Karpas-422 (cell line): ENCODE measurements around the gene SEH1L. TPM values are rescaled to one million over a fixed set of nuclear protein-coding genes. Genes with fewer than 3 reads are reported as not detected.
"Not testable (repeated sequence)": the region's sequence is repeated elsewhere in the genome, so short reads cannot be mapped to it uniquely, and the experiment has no call there.

ENCODE experiments used
- DNase-seq: peaks from one replicate; pipeline ENCODE4 v3.0.0-alpha.2; 2015
- H2AFZ ChIP-seq: fragments of 200-600 bp; sonication (generic); 2 replicates; pipeline ENCODE4 v1.6.1; 2014; ENCODE audit warnings: antibody characterized with exemption, low read length, mixed read lengths
- H3K27ac ChIP-seq: fragments of 200-600 bp; sonication (generic); 2 replicates; pipeline ENCODE4 v1.5.1; 2014; ENCODE audit warnings: mild to moderate bottlenecking, low read length, moderate library complexity
- H3K27me3 ChIP-seq: fragments of 200-600 bp; sonication (generic); 2 replicates; pipeline ENCODE4 v1.6.1; 2014; ENCODE audit warnings: low read length, mixed read lengths
- H3K36me3 ChIP-seq: fragments of 200-600 bp; sonication (generic); 2 replicates; pipeline ENCODE4 v1.6.1; 2014; ENCODE audit warnings: low read length, mixed read lengths; ENCODE audit not compliant: insufficient read depth
- H3K4me1 ChIP-seq: fragments of 200-600 bp; sonication (generic); 2 replicates; pipeline ENCODE4 v1.6.1; 2014; ENCODE audit warnings: mild to moderate bottlenecking, low read length, mixed read lengths
- H3K4me2 ChIP-seq: fragments of 200-600 bp; sonication (generic); 2 replicates; pipeline ENCODE4 v1.6.1; 2014; ENCODE audit warnings: low read length, low read depth, mild to moderate bottlenecking; ENCODE audit not compliant: poor library complexity, severe bottlenecking
- H3K4me3 ChIP-seq: fragments of 200-600 bp; sonication (generic); 2 replicates; pipeline ENCODE4 v1.5.1; 2014; ENCODE audit warnings: mild to moderate bottlenecking, antibody characterized with exemption, low read length, mixed read lengths
- H3K79me2 ChIP-seq: fragments of 200-600 bp; sonication (generic); 2 replicates; pipeline ENCODE4 v1.6.1; 2014; ENCODE audit warnings: mild to moderate bottlenecking, low read length, mixed read lengths
- H3K9ac ChIP-seq: fragments of 200-600 bp; sonication (generic); 2 replicates; pipeline ENCODE4 v1.6.0; 2014; ENCODE audit warnings: low read length
- H3K9me2 ChIP-seq: fragments of 200-600 bp; sonication (generic), shearing (Covaris generic); replicated peaks from 2 replicates; pipeline ENCODE4 v1.6.0; 2014; ENCODE audit warnings: mild to moderate bottlenecking, low read length, moderate library complexity; ENCODE audit not compliant: insufficient read depth
- H3K9me3 ChIP-seq: fragments of 300-700, 200-600 bp; sonication (generic); 2 replicates; pipeline ENCODE4 v1.6.1; 2014; ENCODE audit warnings: low read length, mixed read lengths
- H4K20me1 ChIP-seq: fragments of 200-600 bp; sonication (generic); 2 replicates; pipeline ENCODE4 v1.6.1; 2014; ENCODE audit warnings: mild to moderate bottlenecking, antibody characterized with exemption, low read length, low read depth; ENCODE audit not compliant: insufficient read depth
- total RNA-seq: library from RNA; depleted of rRNA; stranded (reverse); fragments of >200 nt; shearing (Covaris generic); gene quantifications from 2 replicates; pipeline ENCODE4 v1.2.3, GENCODE V29; 2014; ENCODE audit warnings: low replicate concordance

The SEH1L gene
- total RNA-seq, 1 experiment from 2014 or later, result 64.4 TPM

DNA sequence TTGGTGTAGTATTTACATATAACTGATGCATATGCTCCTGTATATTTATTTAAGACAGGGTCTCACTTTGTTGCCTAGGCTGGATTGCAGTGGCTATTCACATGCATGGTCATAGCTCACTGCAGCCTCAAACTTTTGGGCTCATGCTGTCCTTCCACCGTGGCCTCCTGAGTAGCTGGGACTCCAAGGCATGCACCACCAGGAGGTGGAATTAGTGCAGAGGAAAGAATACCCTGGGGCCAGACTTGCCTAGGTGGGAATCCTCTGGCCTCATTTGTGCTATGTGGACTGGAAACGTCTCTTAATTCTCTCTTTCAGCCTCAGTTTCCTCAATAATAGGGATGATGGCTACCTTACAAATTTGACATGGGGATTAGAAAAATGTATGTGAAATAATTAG lies 45.6 kb downstream of the SEH1L start:
- no peak overlapping the region for H2AFZ ChIP-seq
- no peak for DNase-seq
- peak overlapping the region; percentile 87 for H3K4me2 ChIP-seq
- no peaks in the 10 kb centered on the region for H3K9me2 ChIP-seq
- H3K4me3 ChIP-seq, result peak overlapping the region; percentile 90
- no peak overlapping the region for H3K27ac ChIP-seq
- H3K9ac ChIP-seq, result peak overlapping the region; percentile 93; the same call in 1 of the 2 replicates
- H3K9me3 ChIP-seq, result no peaks in the 10 kb centered on the region
- H3K36me3 ChIP-seq, result peaks cover 6% of the 10 kb centered on the region
- peaks cover 52% of the 10 kb centered on the region for H3K4me1 ChIP-seq
- no peaks in the 10 kb centered on the region for H3K27me3 ChIP-seq
- peaks cover 5% of the 10 kb centered on the region; the same call in 1 of the 2 replicates for H4K20me1 ChIP-seq
- peaks cover 69% of the 10 kb centered on the region for H3K79me2 ChIP-seq

DNA sequence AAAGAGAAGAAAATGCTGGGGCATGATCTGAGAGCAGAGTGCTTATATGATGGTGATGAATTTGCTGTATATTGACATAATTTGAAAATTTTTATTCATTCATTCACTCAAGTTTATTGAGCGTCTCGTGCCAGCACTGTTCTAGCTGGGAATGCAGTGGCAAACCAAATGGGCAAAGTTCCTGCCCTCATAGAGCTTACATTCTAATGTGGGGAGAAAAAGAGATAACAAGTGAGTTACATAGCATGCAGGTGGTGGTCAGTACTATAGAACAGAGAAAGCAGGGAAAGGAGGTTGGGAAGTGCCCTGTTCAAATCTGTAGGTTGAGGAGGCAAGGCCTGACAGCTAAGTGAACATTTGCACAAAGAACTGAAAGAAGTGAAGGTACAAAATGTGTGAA lies 47.6 kb downstream of the SEH1L start:
- H4K20me1 ChIP-seq, result peaks cover 5% of the 10 kb centered on the region; the same call in 1 of the 2 replicates
- H3K9ac ChIP-seq, result no peak overlapping the region
- no peaks in the 10 kb centered on the region for H3K9me2 ChIP-seq
- peak overlapping the region; percentile 2 for H3K4me2 ChIP-seq
- H3K79me2 ChIP-seq, result peaks cover 86% of the 10 kb centered on the region
- H3K4me1 ChIP-seq, result peaks cover 44% of the 10 kb centered on the region
- H3K27me3 ChIP-seq, result no peaks in the 10 kb centered on the region
- no peak overlapping the region for H2AFZ ChIP-seq
- H3K27ac ChIP-seq, result no peak overlapping the region
- peaks cover 13% of the 10 kb centered on the region for H3K36me3 ChIP-seq
- H3K4me3 ChIP-seq, result no peak overlapping the region
- no peaks in the 10 kb centered on the region for H3K9me3 ChIP-seq
- no peak for DNase-seq

DNA sequence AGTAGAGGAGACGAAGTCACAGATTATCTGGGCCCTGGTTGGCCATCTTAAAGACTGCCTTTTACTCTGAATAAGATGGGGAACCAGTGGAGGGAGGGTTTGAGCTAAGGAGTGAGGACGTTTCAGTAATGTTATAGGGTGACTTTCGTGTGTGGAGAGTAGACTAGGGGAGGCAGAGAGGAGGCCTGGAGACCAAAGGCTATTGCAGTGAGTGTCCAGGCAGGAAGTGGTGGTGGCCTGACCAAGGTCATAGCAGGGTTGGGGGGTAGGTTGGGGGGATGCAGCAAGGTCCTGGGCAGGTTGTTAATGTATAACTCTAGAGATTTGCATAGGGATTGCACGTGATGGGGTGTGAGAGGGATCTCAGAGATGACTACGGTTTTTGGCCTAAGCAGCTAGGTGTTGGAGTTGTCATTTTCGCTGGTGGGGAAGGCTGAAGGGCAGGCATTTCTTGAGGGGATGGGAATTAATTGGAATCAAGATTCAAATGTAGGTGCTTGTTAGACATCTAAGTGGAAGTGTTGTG lies 48.2 kb downstream of the SEH1L start:
- Histone ChIP-seq H3K4me3 (no peak overlapping the region), H3K79me2 (peaks cover 91% of the 10 kb centered on the region), H3K27ac (peak overlapping the region; percentile 8; the same call in 1 of the 2 replicates), H3K4me2 (peak overlapping the region; percentile 2), H3K9me2 (no peaks in the 10 kb centered on the region), H3K9me3 (no peaks in the 10 kb centered on the region), H4K20me1 (peaks cover 5% of the 10 kb centered on the region; the same call in 1 of the 2 replicates), H3K9ac (peak overlapping the region; percentile 11; the same call in 1 of the 2 replicates), H3K27me3 (no peaks in the 10 kb centered on the region), H2AFZ (no peak overlapping the region), H3K36me3 (peaks cover 13% of the 10 kb centered on the region), H3K4me1 (peaks cover 42% of the 10 kb centered on the region)
- DNase-seq, result no peak

DNA sequence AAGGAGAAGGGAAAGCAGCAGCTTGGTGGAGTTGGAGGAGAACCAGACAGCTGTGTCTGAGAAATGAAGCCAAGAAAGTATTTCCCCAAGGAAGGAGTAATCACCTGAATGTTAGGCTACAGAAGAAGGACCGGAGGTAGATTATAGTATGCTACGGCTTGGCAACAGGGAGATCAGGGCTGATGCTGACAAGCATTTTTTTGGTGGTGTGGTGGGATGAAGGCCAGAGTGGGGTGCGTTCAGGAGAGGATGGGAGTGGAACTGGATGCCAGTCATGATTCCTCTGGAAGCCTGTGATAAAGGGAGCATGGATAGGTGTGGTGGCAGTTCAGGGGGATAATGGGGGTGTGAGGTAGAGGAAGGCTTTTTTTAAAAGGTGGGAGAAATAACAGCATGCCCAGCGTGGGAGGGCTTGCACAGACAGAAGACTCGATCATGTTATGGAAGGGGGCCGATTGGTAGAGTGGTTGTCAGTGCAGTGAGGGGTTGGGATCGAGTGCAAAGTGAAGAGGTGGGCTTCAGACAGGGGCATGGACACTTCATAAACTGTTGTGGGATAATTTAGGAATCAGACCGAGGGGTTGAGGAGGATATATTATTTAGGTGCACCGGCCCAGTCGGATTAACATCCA lies 49.0 kb downstream of the SEH1L start:
- H4K20me1 ChIP-seq, result peaks cover 5% of the 10 kb centered on the region; the same call in 1 of the 2 replicates
- no peaks in the 10 kb centered on the region for H3K9me3 ChIP-seq
- H3K36me3 ChIP-seq, result peaks cover 16% of the 10 kb centered on the region
- peaks cover 42% of the 10 kb centered on the region for H3K4me1 ChIP-seq
- no peaks in the 10 kb centered on the region for H3K9me2 ChIP-seq
- no peak for DNase-seq
- H3K4me3 ChIP-seq, result no peak overlapping the region
- no peak overlapping the region for H3K4me2 ChIP-seq
- peaks cover 93% of the 10 kb centered on the region for H3K79me2 ChIP-seq
- peak overlapping the region; percentile 8; the same call in 1 of the 2 replicates for H3K27ac ChIP-seq
- no peak overlapping the region for H2AFZ ChIP-seq
- no peaks in the 10 kb centered on the region for H3K27me3 ChIP-seq
- peak overlapping the region; percentile 11; the same call in 1 of the 2 replicates for H3K9ac ChIP-seq

DNA sequence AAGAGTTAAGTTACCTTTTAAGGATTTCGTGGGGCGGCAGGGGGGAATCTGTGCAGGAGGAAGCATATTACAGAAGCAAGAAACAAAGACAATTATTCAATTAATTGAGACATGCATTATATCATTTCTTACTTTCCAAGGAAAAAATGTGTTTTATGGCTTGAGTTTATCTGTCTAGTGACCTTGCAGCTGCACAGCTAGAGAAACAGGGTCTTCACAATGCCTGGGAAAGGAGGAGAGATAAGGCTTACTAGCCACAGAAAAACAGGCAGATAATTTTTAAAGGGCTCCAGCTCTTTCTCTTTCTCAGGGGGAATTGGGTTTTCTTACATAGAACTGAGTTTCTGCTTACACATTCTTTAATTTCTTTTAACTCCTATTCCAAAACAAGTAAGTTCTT lies 49.5 kb downstream of the SEH1L start:
- peaks cover 16% of the 10 kb centered on the region for H3K36me3 ChIP-seq
- H3K4me2 ChIP-seq, H2AFZ ChIP-seq, H3K27me3 ChIP-seq, H4K20me1 ChIP-seq, H3K9ac ChIP-seq, H3K9me3 ChIP-seq, H3K9me2 ChIP-seq, H3K4me3 ChIP-seq, H3K27ac ChIP-seq, DNase-seq: not testable (repeated sequence)
- peaks cover 41% of the 10 kb centered on the region for H3K4me1 ChIP-seq
- H3K79me2 ChIP-seq, result peaks cover 89% of the 10 kb centered on the region

DNA sequence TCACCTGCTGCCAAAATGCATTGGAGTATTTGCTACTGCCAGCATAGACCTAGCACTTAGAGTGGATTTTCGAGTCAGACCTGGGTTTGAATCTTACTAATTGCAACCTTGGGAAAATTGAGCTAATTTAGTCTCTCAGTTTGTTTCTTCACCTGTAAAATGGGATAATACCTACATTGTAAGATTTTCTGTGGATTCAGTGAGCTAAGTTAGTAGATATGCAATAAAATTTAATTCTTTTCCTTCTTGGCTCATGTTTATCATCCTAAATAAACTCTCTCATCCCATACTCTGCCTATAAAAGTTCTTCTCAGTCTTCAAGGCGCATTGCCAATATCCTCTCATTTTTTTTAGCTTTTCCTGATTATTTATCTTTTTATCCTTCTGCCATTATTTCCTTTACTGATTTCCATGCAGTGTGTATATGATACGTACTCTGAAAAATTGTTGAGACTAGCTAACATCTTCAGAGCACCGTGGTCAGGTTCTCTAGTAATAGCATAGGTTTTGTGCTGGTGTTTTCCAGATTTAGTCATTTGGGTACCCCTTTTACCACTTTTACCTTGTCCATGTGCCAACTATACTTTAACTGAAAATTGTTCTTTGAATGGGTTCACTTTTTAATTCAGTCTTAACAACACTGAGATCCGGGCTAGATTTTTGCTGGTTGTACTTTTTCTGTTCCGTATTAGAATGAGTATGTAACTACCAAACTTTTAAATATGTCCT lies 50.7 kb downstream of the SEH1L start:
- H2AFZ ChIP-seq, result no peak overlapping the region
- H3K9me3 ChIP-seq, result no peaks in the 10 kb centered on the region
- no peaks in the 10 kb centered on the region for H3K9me2 ChIP-seq
- peaks cover 84% of the 10 kb centered on the region for H3K79me2 ChIP-seq
- peaks cover 30% of the 10 kb centered on the region for H3K4me1 ChIP-seq
- H3K4me3 ChIP-seq, result no peak overlapping the region
- no peaks in the 10 kb centered on the region for H3K27me3 ChIP-seq
- no peak overlapping the region for H3K9ac ChIP-seq
- no peaks in the 10 kb centered on the region for H4K20me1 ChIP-seq
- H3K4me2 ChIP-seq, result no peak overlapping the region
- DNase-seq, result no peak
- no peak overlapping the region for H3K27ac ChIP-seq
- peaks cover 14% of the 10 kb centered on the region for H3K36me3 ChIP-seq

DNA sequence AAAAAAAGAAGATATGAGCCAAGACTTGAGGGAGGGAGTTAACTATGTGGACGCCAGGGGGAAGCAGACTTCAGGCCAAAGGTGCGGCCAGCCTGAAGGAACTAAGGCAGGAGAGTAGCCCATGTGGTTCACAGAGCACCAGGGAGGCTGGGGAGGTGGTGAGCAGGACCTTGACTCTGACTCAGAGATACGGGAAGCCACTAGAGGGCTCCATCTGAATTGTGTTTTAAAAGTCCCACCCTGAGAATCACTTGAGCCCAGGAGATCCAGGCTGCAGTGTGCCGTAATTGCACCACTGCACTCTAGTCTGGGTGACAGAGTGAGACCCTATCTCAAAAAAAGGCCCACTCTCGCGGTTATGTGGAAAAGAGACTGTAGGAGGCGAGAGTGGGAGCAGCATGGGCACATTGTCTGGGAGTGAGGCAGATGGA lies 55.7 kb downstream of the SEH1L start:
- Histone ChIP-seq H3K36me3 (peaks cover 23% of the 10 kb centered on the region; the same call in 1 of the 2 replicates), H3K79me2 (peaks cover 82% of the 10 kb centered on the region), H3K27me3 (no peaks in the 10 kb centered on the region), H3K9me2 (no peaks in the 10 kb centered on the region), H3K9me3 (no peaks in the 10 kb centered on the region), H3K4me3 (no peak overlapping the region), H4K20me1 (no peaks in the 10 kb centered on the region), H3K9ac (no peak overlapping the region), H3K4me1 (peaks cover 2% of the 10 kb centered on the region; the same call in 1 of the 2 replicates), H3K27ac (no peak overlapping the region), H3K4me2 (no peak overlapping the region), H2AFZ (no peak overlapping the region)
- peak; percentile 87 for DNase-seq

DNA sequence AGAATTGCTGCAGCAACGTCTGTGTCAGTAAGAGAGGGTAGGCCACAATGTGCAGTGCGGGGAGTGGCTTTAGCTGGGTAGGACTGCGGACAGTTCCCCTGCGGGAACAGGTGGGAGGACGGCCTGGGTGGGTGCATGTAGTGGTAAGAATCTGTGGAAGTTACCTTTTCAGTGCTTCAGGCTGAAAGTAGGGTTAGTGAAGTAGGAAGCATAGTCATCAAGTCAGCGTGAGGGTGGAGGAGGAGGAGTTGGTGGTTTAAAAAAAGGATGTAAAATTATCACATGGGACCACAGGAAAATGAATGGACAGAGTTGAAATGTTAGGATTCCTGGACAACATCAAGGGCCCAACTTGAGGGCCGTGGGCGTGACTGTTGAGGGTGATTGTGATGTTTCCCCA lies 56.6 kb downstream of the SEH1L start:
- DNase-seq, result no peak

More for the DNA sequence above, 56.6 kb downstream of the SEH1L start:
- Histone ChIP-seq H3K79me2 (peaks cover 80% of the 10 kb centered on the region), H4K20me1 (no peaks in the 10 kb centered on the region), H3K4me2 (no peak overlapping the region), H3K4me3 (no peak overlapping the region), H3K27me3 (no peaks in the 10 kb centered on the region), H2AFZ (no peak overlapping the region), H3K4me1 (no peaks in the 10 kb centered on the region), H3K9ac (no peak overlapping the region), H3K9me3 (no peaks in the 10 kb centered on the region), H3K9me2 (no peaks in the 10 kb centered on the region), H3K36me3 (peaks cover 28% of the 10 kb centered on the region; the same call in 1 of the 2 replicates), H3K27ac (no peak overlapping the region)
